HG03159 (cell line): ENCODE measurements around the gene PSMD8.
"Not testable (repeated sequence)": the region's sequence is repeated elsewhere in the genome, so short reads cannot be mapped to it uniquely, and the experiment has no call there.

Experiments
- ATAC-seq: cut with Tn5 transposase; IDR thresholded peaks from one replicate; pipeline ENCODE4 v1.9.1; 2021; ENCODE audit warnings: mild to moderate bottlenecking, moderate library complexity; ENCODE audit not compliant: unreplicated experiment

The PSMD8 gene

GRCh38 chr19:38374332-38375097 lies at the start of gene PSMD8:
PSMD8 (plus strand) TSS chr19:38374571; CDS start chr19:38374602, 31 bp downstream.
- peak; percentile 95 for ATAC-seq

- no peak for ATAC-seq
These were observed 47.8 kb upstream of the PSMD8 start for GRCh38 chr19:38326591-38326990.

- no peak for ATAC-seq
These were observed 44.7 kb upstream of the PSMD8 start for GRCh38 chr19:38329651-38330050.

- no peak for ATAC-seq
These were observed 42.6 kb upstream of the PSMD8 start for GRCh38 chr19:38331728-38332127.

GRCh38 chr19:38333245-38333644 lies 41.1 kb upstream of the PSMD8 start:
- no peak for ATAC-seq

GRCh38 chr19:38335949-38336637 lies 38.3 kb upstream of the PSMD8 start:
- peak; percentile 63 for ATAC-seq

GRCh38 chr19:38336638-38337359 lies 37.6 kb upstream of the PSMD8 start:
- peak; percentile 47 for ATAC-seq

GRCh38 chr19:38337360-38337653 lies 37.1 kb upstream of the PSMD8 start:
- ATAC-seq = no peak

- ATAC-seq = not testable (repeated sequence)
These were observed 35.4 kb upstream of the PSMD8 start for GRCh38 chr19:38339011-38339410.

GRCh38 chr19:38340927-38341326 lies 33.4 kb upstream of the PSMD8 start:
- no peak for ATAC-seq

GRCh38 chr19:38346837-38347236 lies 27.5 kb upstream of the PSMD8 start:
- ATAC-seq = no peak

DNA sequence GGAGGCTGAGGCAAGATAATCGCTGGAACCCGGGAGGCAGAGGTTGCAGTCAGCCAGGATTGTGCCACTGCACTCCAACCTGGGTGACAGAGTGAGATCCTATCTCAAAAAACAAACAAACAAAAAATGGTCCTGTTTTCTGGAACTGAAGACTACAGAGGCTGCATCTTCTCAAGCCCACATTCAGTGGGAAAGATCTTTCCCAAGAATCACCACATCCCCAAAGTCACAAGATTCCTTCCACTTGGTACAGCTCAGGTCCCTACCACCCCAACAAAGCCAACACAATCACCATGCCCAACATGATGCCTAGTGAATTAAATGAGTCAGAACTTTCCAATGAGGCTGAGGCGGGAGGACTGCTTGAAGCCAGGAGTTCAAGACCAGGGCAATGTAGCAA lies 23.5 kb upstream of the PSMD8 start:
- ATAC-seq = no peak

DNA sequence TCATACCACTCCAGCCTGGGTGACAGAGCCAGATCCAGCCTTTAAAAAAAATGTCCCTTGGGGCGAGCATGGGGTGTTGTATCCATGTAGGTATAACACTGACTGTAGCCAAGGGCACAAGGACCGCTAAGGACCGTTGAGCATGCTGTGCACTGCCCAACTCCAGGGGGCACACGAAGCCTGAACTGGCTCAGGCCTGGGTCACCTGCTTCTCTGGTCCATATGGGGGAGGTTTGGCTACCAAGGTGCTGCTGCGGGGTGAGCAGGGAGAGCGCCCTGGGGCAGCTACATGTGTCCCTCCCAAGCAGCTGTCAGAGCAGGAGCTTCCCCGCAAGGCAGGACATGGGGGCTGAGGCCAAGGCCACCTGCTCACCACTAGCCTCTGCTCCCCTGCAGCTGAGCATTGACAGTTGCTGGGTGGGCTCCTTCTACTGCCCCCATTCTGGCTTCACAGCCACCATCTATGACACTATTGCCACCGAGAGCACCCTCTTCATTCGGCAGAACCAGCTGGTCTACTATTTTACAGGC lies 22.4 kb upstream of the PSMD8 start:
- ATAC-seq = no peak

GRCh38 chr19:38352611-38353010 lies 21.8 kb upstream of the PSMD8 start:
- no peak for ATAC-seq

DNA sequence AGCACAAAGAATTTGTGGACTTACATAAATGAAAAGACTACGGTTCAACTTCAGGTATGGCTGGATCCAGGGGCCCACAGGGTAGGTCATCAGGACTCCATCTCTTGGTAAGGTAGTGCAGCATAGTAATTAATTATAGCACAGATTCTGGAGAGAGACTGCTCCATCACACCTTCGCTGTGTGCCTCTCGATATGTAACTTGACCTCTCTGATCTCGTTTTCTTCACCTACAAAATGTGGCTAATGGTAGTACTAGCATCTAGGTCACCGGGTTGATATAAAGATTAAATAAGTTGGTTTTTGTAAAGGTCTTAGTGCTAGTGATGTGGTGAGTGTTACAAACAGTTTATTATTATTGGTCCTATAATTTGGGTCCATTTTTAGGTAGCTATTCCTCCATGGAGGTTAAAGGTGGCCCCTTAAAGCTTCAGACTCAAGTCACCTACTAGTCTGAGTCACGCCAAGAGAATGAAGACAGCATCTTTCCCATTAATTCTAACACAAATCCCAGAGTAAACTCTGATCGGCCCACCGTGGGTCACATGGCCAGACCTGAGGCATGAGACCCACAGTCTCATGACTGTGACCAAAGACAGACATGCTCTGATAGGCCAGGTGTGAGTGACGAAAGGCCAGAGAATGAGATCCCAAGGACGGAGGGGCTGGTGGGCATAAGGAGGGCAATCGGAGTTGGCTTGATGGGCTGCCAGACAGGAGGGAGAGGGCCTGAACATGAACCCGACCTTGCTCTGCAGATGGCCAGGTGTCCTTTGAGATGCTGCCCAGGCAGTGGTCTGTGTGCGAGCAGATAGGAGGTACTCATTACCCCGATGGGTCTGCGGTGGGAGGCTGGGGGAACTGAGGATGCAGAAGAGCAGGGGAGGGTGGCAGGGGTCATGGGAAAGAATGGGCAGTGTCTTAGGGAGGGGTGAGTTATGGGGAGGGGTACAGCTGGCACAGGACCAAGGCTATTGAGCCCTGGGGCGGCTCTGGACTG lies 18.3 kb upstream of the PSMD8 start:
- ATAC-seq = no peak

DNA sequence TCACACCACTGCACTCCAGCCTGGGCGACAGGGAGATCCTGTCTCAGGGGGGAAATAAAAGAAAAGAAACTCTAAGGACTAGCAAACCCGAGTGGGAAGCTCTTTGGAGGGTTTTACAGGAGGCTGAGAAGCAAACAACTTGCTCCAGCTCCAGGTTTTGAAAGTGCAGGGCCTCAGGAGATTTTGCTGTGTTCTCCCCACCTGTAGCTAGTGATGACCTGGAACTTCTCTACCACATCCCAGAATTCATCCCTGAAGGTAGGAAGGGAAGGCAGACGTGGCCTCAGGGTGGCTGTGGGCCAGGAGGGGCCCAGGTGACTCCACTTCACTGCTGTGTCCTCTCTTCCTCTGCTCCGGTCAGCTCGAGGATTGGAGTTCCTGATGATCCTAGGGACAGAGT lies 16.3 kb upstream of the PSMD8 start:
- ATAC-seq = no peak

GRCh38 chr19:38359242-38360021 lies 14.9 kb upstream of the PSMD8 start:
- ATAC-seq = no peak

- ATAC-seq = no peak
These were observed 14.0 kb upstream of the PSMD8 start for GRCh38 chr19:38360351-38360750.

- no peak for ATAC-seq
These were observed 13.3 kb upstream of the PSMD8 start for GRCh38 chr19:38360839-38361631.
